CD4-positive, CD25-positive, alpha-beta regulatory T cell (primary cell): ENCODE measurements around the gene CDC42EP3. TPM values are rescaled to one million over a fixed set of nuclear protein-coding genes. Genes with fewer than 3 reads are reported as not detected.

Experiments used
- ATAC-seq, 2 donors: fragments of 150-1000 bp; cut with Tn5 transposase; one replicate each; pipeline ENCODE4 v1.10.0; 2021; ENCODE audit warnings: low read depth in 2 of 2, moderate number of reproducible peaks in 2 of 2, moderate library complexity in 1 of 2
- DNase-seq, 3 donors: peaks; one replicate each; pipeline versions ENCODE4 v3.0.0 to v3.0.0-alpha.2; 2012 to 2022; ENCODE audit warnings: mixed read lengths in 1 of 3
- H3K27ac ChIP-seq: one replicate; pipeline ENCODE4 v1.7.0; 2013; ENCODE audit warnings: mild to moderate bottlenecking, low read length; ENCODE audit not compliant: insufficient read depth, poor library complexity, severe bottlenecking
- H3K27me3 ChIP-seq: one replicate; pipeline ENCODE4 v1.7.0; 2013; ENCODE audit warnings: low read length; ENCODE audit not compliant: control insufficient read depth, insufficient read depth
- H3K36me3 ChIP-seq: one replicate; pipeline ENCODE4 v1.7.0; 2013; ENCODE audit warnings: mild to moderate bottlenecking, low read length, moderate library complexity; ENCODE audit not compliant: control insufficient read depth, insufficient read depth
- H3K4me1 ChIP-seq: 2 replicates; pipeline ENCODE4 v1.7.0; 2013; ENCODE audit warnings: mild to moderate bottlenecking, low read length; ENCODE audit not compliant: insufficient read depth, control insufficient read depth, poor library complexity, severe bottlenecking
- H3K4me3 ChIP-seq: one replicate; pipeline ENCODE4 v1.7.0; 2013; ENCODE audit warnings: low read depth, mild to moderate bottlenecking, low read length, moderate library complexity
- H3K9me3 ChIP-seq, 2 experiments: 1 replicate in 1 of 2; 2 replicates in 1 of 2; pipeline ENCODE4 v1.7.0; 2013; ENCODE audit warnings: low read length in 2 of 2, mild to moderate bottlenecking in 1 of 2, moderate library complexity in 1 of 2; ENCODE audit not compliant: control insufficient read depth in 2 of 2
- H3K27ac Mint-ChIP-seq, 3 donors: one replicate each; pipeline ENCODE4 v1.8.0; 2020 to 2022; ENCODE audit warnings: mild to moderate bottlenecking in 3 of 3, mixed read lengths in 3 of 3, moderate library complexity in 2 of 3
- H3K27me3 Mint-ChIP-seq: one replicate; pipeline ENCODE4 v1.8.0; 2022; ENCODE audit warnings: mild to moderate bottlenecking, mixed read lengths
- H3K36me3 Mint-ChIP-seq: one replicate; pipeline ENCODE4 v1.8.0; 2020; ENCODE audit warnings: mixed read lengths
- H3K4me1 Mint-ChIP-seq, 4 donors: one replicate each; pipeline ENCODE4 v1.8.0; 2020 to 2022; ENCODE audit warnings: mixed read lengths in 4 of 4, mild to moderate bottlenecking in 1 of 4
- H3K4me3 Mint-ChIP-seq, 4 donors: one replicate each; pipeline ENCODE4 v1.8.0; 2020 to 2022; ENCODE audit warnings: mild to moderate bottlenecking in 4 of 4, mixed read lengths in 4 of 4, moderate library complexity in 3 of 4
- H3K9me3 Mint-ChIP-seq, 7 donors: one replicate each; pipeline ENCODE4 v1.8.0; 2020 to 2022; ENCODE audit warnings: mixed read lengths in 7 of 7, mild to moderate bottlenecking in 3 of 7, moderate library complexity in 2 of 7
- polyA plus RNA-seq, 4 donors: library from polyadenylated mRNA; unstranded; fragments of 300-500 nt; fragmentation: Illumina TruSeq; gene quantifications; one replicate each; pipeline ENCODE4 v1.2.3, GENCODE V29; 2021
- total RNA-seq: library from RNA; stranded (reverse); gene quantifications from one replicate; pipeline ENCODE4 v1.2.3, GENCODE V29; 2022

The CDC42EP3 gene
- total and polyA plus RNA-seq, 5 donors from 2014 or later = 36.4 to 81.4 (median 64.3) TPM

DNA sequence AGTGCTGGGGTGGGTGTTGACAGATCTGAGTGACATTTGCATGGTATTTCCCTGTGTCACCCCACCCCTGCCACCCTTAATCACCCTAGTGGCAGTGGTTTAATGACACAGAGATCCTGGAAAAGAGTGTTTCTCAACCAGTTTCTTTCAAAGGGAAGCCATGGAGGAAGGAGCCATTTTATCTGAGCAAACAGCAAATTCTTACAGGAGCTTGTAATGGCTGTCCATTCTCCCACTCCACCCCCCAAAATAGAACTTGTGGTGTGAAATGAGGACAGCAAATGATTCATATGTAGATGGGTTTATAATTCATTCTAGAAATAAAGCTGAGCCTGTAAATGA, 51.5 kb downstream of the CDC42EP3 start:
- Mint-ChIP-seq H3K27ac (no peak overlapping the region), H3K4me3 (no peak overlapping the region), H3K36me3 (no peaks in the 10 kb centered on the region), H3K9me3 (peaks cover 0 to 1% (median 0%) of the 10 kb centered on the region in 7 donors), H3K4me1 (peaks cover 40 to 82% (median 60%) of the 10 kb centered on the region in 4 donors), H3K27me3 (no peaks in the 10 kb centered on the region)
- DNase-seq (no peak), ATAC-seq (no peak)
- no peak overlapping the region for H3K27ac ChIP-seq
- H3K9me3 ChIP-seq = no peaks in the 10 kb centered on the region
- peaks cover 39% of the 10 kb centered on the region for H3K4me1 ChIP-seq
- H3K27me3 ChIP-seq = no peaks in the 10 kb centered on the region
- no peak overlapping the region for H3K4me3 ChIP-seq
- H3K36me3 ChIP-seq = no peaks in the 10 kb centered on the region

DNA sequence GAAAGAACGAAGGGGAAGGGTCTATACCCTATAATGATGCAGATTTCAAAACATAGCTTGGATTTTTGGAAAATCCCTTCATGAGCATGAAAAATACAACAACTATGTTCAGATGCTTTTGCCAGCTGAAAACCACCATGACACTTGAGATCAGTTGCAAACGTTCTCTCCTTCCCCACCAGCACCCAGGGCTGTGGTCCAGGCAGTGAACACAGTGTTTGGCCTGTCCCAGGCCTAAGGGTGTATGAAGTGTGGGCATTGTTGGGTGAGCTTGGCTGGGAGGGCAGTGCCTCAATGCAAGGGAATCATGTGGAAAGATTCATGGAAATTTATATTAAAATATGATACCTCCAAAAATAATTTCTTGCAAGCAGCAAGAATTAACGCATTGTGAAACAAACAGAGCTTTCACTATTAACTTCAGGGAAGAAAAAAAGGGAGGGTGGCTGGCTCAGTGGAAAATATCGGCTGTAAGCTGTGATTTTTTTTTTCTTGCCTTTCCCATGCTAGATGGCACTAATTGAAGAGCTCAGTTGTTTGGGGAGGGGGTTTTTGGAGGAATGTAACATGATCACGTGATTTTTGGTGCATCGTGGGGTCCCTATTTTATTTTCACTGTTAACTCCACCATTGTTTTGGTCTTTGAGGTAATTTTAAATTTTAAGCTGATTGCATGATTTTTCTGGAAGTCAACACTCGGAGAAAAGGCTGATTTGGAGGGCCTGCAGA, 52.0 kb downstream of the CDC42EP3 start:
- peaks cover 37 to 82% (median 59%) of the 10 kb centered on the region in 4 donors for H3K4me1 Mint-ChIP-seq
- Histone ChIP-seq H3K27me3 (no peaks in the 10 kb centered on the region), H3K36me3 (no peaks in the 10 kb centered on the region), H3K4me3 (no peak overlapping the region), H3K4me1 (peaks cover 35% of the 10 kb centered on the region), H3K9me3 (no peaks in the 10 kb centered on the region), H3K27ac (no peak overlapping the region)
- no peaks in the 10 kb centered on the region for H3K36me3 Mint-ChIP-seq
- no peak overlapping the region for H3K27ac Mint-ChIP-seq
- no peaks in the 10 kb centered on the region for H3K27me3 Mint-ChIP-seq
- DNase-seq = no peak
- no peak for ATAC-seq
- peaks cover 0 to 1% (median 0%) of the 10 kb centered on the region in 7 donors for H3K9me3 Mint-ChIP-seq
- H3K4me3 Mint-ChIP-seq = no peak overlapping the region

DNA sequence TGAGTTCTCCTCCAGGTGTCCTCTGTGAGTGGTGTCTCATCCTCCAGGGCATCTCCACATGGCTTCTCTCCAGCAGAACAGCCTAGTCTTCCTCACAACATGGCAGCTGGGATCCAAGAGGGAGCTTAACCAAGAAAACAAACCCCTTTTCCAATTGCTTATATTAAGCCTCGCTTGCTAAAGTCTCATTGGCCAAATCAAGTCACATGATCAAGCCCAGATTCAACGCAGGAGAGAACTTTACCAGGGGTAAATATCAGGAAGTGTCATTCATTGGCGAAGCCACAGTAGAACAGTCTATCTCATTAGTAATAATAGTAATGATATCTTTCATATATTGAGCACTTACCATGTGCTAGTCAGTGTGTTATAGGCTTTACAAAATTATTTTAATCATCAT, 53.1 kb downstream of the CDC42EP3 start:
- no peak overlapping the region for H3K4me3 Mint-ChIP-seq
- Histone ChIP-seq H3K27ac (no peak overlapping the region), H3K4me1 (peaks cover 25% of the 10 kb centered on the region), H3K36me3 (no peaks in the 10 kb centered on the region), H3K9me3 (no peaks in the 10 kb centered on the region), H3K4me3 (no peak overlapping the region), H3K27me3 (no peaks in the 10 kb centered on the region)
- peaks cover 0 to 1% (median 0%) of the 10 kb centered on the region in 7 donors for H3K9me3 Mint-ChIP-seq
- H3K27me3 Mint-ChIP-seq = no peaks in the 10 kb centered on the region
- DNase-seq (no peak), ATAC-seq (no peak)
- peaks cover 28 to 79% (median 56%) of the 10 kb centered on the region in 4 donors for H3K4me1 Mint-ChIP-seq
- H3K36me3 Mint-ChIP-seq = no peaks in the 10 kb centered on the region
- peak overlapping the region in 2 of 3 donors; percentile 78 to 91 for H3K27ac Mint-ChIP-seq

- Histone ChIP-seq H3K4me3 (no peak overlapping the region), H3K4me1 (peaks cover 22% of the 10 kb centered on the region), H3K36me3 (no peaks in the 10 kb centered on the region), H3K9me3 (no peaks in the 10 kb centered on the region), H3K27me3 (no peaks in the 10 kb centered on the region), H3K27ac (no peak overlapping the region)
- Mint-ChIP-seq H3K36me3 (no peaks in the 10 kb centered on the region), H3K9me3 (peaks cover 0 to 1% (median 0%) of the 10 kb centered on the region in 7 donors), H3K27me3 (no peaks in the 10 kb centered on the region), H3K4me1 (peaks cover 28 to 69% (median 53%) of the 10 kb centered on the region in 4 donors), H3K4me3 (peak overlapping the region in 2 of 4 donors; percentile 22 to 65), H3K27ac (peak overlapping the region; percentile 78 to 98 (median 89))
- ATAC-seq (no peak), DNase-seq (no peak)
These were observed 54.1 kb downstream of the CDC42EP3 start for GRCh38 chr2:37617119-37617892.

DNA sequence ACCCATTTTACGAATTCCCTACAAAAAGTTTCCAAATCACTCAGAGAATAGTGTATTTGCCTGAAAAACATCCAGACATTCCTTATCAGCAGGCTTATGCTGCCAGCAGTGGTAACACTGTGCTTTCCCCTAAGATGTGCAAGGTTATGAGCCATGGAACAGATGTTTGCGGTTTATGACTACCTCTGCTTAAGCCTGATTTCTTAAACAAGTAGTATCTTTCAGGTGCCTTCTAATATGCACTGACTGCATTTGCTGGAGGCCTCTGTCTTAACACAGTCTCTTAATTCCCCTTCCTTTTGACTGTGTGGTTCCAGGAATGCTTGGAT, 54.8 kb downstream of the CDC42EP3 start:
- no peaks in the 10 kb centered on the region for H3K27me3 ChIP-seq
- Mint-ChIP-seq H3K36me3 (peaks cover 4% of the 10 kb centered on the region), H3K4me3 (peak overlapping the region in 2 of 4 donors; percentile 45 to 65), H3K4me1 (peaks cover 31 to 71% (median 56%) of the 10 kb centered on the region in 4 donors), H3K9me3 (peaks cover 0 to 1% (median 0%) of the 10 kb centered on the region in 7 donors), H3K27me3 (no peaks in the 10 kb centered on the region), H3K27ac (peak overlapping the region; percentile 78 to 98 (median 89))
- DNase-seq (no peak), ATAC-seq (no peak)
- H3K9me3 ChIP-seq = no peaks in the 10 kb centered on the region
- peak overlapping the region; percentile 56 for H3K27ac ChIP-seq
- no peaks in the 10 kb centered on the region for H3K36me3 ChIP-seq
- H3K4me3 ChIP-seq = no peak overlapping the region
- H3K4me1 ChIP-seq = peaks cover 22% of the 10 kb centered on the region

GRCh38 chr2:37615804-37616676, 55.4 kb downstream of the CDC42EP3 start:
- no peaks in the 10 kb centered on the region for H3K27me3 ChIP-seq
- peaks cover 22% of the 10 kb centered on the region for H3K4me1 ChIP-seq
- DNase-seq = peak; percentile 13 to 94 (median 62)
- peak overlapping the region; percentile 49 for H3K4me3 ChIP-seq
- H3K27ac ChIP-seq = peak overlapping the region; percentile 56
- Mint-ChIP-seq H3K36me3 (peaks cover 4% of the 10 kb centered on the region), H3K4me3 (peak overlapping the region; percentile 39 to 58 (median 50)), H3K27ac (peak overlapping the region; percentile 87 to 98 (median 89)), H3K9me3 (no peaks in the 10 kb centered on the region), H3K27me3 (no peaks in the 10 kb centered on the region), H3K4me1 (peaks cover 26 to 67% (median 54%) of the 10 kb centered on the region in 4 donors)
- peak; percentile 89 to 94 for ATAC-seq
- no peaks in the 10 kb centered on the region for H3K36me3 ChIP-seq
- H3K9me3 ChIP-seq = no peaks in the 10 kb centered on the region

DNA sequence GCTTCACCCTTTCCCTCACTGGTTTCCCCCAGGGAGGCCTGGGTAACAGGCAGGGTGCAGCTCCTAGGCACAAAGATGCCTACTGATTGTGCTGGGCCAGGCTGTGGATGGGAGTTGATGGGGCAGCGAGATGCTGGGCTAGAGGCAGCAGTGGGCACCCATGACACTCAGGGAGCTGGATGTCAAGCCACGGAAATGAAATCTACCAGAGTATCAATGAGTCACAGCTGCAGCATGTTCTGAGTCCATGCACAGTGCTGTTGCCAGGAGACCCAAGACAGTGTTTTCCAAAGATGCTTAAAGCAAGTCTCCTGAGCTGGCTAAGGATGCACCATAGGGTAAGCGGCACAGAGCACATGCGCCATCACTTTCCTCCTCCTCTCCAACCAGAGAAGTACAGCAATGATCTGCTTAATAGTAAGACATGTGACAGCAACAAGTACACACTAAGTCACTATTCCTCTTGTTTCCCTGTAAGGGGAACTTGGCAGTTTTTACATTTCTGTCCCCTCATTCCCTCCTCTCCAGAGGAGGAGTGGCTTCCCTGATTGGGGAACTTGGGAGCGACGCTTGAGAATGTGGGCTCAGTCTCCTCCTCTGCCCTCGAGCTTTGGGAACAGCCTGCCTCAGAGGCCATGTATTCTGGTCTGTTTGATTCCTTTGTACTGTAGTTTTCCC, 57.2 kb downstream of the CDC42EP3 start:
- peaks cover 4% of the 10 kb centered on the region for H3K36me3 Mint-ChIP-seq
- Histone ChIP-seq H3K4me3 (no peak overlapping the region), H3K27me3 (no peaks in the 10 kb centered on the region), H3K36me3 (no peaks in the 10 kb centered on the region), H3K4me1 (peaks cover 22% of the 10 kb centered on the region), H3K9me3 (no peaks in the 10 kb centered on the region), H3K27ac (no peak overlapping the region)
- no peaks in the 10 kb centered on the region for H3K27me3 Mint-ChIP-seq
- no peak for DNase-seq
- H3K27ac Mint-ChIP-seq = peak overlapping the region in 2 of 3 donors; percentile 55 to 98
- peaks cover 0 to under 1% (median 0%) of the 10 kb centered on the region in 7 donors for H3K9me3 Mint-ChIP-seq
- no peak for ATAC-seq
- no peak overlapping the region for H3K4me3 Mint-ChIP-seq
- H3K4me1 Mint-ChIP-seq = peaks cover 29 to 67% (median 54%) of the 10 kb centered on the region in 4 donors
